ENCODE results near the gene PPM1L.

DNA sequence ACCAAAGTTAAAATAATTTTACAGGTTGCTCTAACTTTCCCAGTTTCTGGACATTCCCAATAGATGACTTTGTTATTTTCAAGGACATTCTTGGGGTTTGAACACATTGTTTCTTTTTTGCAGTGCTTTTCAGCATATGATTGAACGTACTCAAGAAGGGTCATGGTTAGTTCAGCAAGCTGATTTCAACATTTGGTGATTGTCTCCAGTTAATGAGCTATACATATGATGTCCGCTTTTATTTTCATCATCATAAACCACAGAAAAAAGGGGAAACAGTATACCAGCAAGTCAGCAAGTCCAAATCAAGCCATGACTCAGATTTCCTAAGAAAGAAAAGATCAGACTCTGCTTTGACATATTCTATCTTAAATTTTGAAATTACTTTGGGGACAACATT lies 279.7 kb downstream of the PPM1L start:
- TF ChIP-seq, protein P1, sequence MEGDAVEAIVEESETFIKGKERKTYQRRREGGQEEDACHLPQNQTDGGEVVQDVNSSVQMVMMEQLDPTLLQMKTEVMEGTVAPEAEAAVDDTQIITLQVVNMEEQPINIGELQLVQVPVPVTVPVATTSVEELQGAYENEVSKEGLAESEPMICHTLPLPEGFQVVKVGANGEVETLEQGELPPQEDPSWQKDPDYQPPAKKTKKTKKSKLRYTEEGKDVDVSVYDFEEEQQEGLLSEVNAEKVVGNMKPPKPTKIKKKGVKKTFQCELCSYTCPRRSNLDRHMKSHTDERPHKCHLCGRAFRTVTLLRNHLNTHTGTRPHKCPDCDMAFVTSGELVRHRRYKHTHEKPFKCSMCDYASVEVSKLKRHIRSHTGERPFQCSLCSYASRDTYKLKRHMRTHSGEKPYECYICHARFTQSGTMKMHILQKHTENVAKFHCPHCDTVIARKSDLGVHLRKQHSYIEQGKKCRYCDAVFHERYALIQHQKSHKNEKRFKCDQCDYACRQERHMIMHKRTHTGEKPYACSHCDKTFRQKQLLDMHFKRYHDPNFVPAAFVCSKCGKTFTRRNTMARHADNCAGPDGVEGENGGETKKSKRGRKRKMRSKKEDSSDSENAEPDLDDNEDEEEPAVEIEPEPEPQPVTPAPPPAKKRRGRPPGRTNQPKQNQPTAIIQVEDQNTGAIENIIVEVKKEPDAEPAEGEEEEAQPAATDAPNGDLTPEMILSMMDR (IDR thresholded peaks at IDR 0.05), result no peak
- no peak for TF ChIP-seq EZH2 (IDR thresholded peaks at IDR 0.05; ENCODE audit: borderline replicate concordance, insufficient read depth, low read depth, low read length, poor library complexity, severe bottlenecking)

Data from B cell (primary cell).